HG03060 (cell line): Measurements from ENCODE around the gene KDM5C.
A peak's percentile ranks its signal among the peaks of the same experiment; 100 is the strongest.
"Not testable (repeated sequence)": the region's sequence is repeated elsewhere in the genome, so short reads cannot be mapped to it uniquely, and the experiment has no call there.

ENCODE experiments used
- ATAC-seq: cut with Tn5 transposase; IDR thresholded peaks from one replicate; pipeline ENCODE4 v1.9.1; 2021; ENCODE audit warnings: low read depth, moderate number of reproducible peaks; ENCODE audit not compliant: unreplicated experiment

KDM5C gene

GRCh38 chrX:53196678-53197077 is 28.3 kb downstream of the KDM5C start:
- no peak for ATAC-seq

GRCh38 chrX:53195401-53195800 is 29.6 kb downstream of the KDM5C start:
- ATAC-seq, result no peak

GRCh38 chrX:53194308-53194707 is 30.7 kb downstream of the KDM5C start:
- ATAC-seq, result no peak

- no peak for ATAC-seq
Measured at GRCh38 chrX:53193093-53193492, 31.9 kb downstream of the KDM5C start.

- no peak for ATAC-seq
Measured at GRCh38 chrX:53190363-53190960, 34.5 kb downstream of the KDM5C start.

- ATAC-seq, result peak; percentile 49
Measured at GRCh38 chrX:53188763-53189162, 36.2 kb downstream of the KDM5C start.

- ATAC-seq, result no peak
Measured at GRCh38 chrX:53186351-53186750, 38.7 kb downstream of the KDM5C start.

- ATAC-seq, result no peak
Measured at GRCh38 chrX:53184836-53185235, 40.2 kb downstream of the KDM5C start.

GRCh38 chrX:53171356-53171755 is 53.7 kb downstream of the KDM5C start:
- no peak for ATAC-seq

GRCh38 chrX:53166103-53166502 is 58.9 kb downstream of the KDM5C start:
- no peak for ATAC-seq

GRCh38 chrX:53164566-53164965 is 60.4 kb downstream of the KDM5C start:
- ATAC-seq, result not testable (repeated sequence)

- no peak for ATAC-seq
Measured at GRCh38 chrX:53163436-53163835, 61.6 kb downstream of the KDM5C start.

- no peak for ATAC-seq
Measured at GRCh38 chrX:53160297-53160983, 64.6 kb downstream of the KDM5C start.

GRCh38 chrX:53159184-53159583 is 65.8 kb downstream of the KDM5C start:
- no peak for ATAC-seq

- ATAC-seq, result no peak
Measured at GRCh38 chrX:53156207-53156596, 68.8 kb downstream of the KDM5C start.

- ATAC-seq, result no peak
Measured at GRCh38 chrX:53155512-53156206, 69.3 kb downstream of the KDM5C start.

GRCh38 chrX:53153581-53153980 is 71.4 kb downstream of the KDM5C start:
- ATAC-seq, result no peak
